Frontal cortex (tissue), 4 donors: Measurements from ENCODE around the gene NKAPD1. TPM values are rescaled to one million over a fixed set of nuclear protein-coding genes. Genes with fewer than 3 reads are reported as not detected.

ENCODE experiments used
- DNase-seq, 2 donors: peaks; one replicate each; pipeline ENCODE4 v3.0.0; 2012; ENCODE audit warnings: low spot score in 2 of 2
- FAIRE-seq: peaks from 2 replicates; lab custom pipeline; 2012; peaks lifted over from hg19 to GRCh38; lab: Jason Lieb, UNC
- small RNA-seq: library from RNA; depleted of rRNA; stranded (forward); fragments of <200 nt; gene quantifications from one replicate; pipeline ENCODE3, GENCODE V24; 2014
- total RNA-seq: library from RNA; depleted of rRNA; stranded (reverse); fragments of >200 nt; gene quantifications from one replicate; pipeline ENCODE4 v1.2.3, GENCODE V29; 2014
- donor health status: control.
- donor health status: control.
- donor health status: control.

NKAPD1 gene
- total RNA-seq, 1 donor from 2014 or later, result 46.9 TPM

DNA sequence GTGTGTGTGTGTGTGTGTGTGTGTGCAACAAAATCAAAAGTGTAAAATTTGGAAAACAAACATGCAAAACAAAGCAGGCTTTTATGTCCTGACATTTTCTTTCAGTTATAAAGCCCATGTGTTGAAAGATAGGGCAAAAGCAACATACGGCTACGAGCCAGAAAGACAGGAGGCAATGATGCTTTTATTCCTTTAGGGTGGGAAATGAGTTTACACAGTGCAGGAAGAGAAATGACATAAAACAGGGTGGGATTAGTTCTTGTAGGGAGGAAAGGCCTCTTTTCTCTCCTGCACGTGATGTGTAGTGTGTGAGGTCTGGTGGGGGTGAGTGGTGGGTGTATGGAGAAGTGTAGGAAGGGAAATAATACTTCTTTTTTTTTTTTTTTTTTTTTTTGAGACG is 60.4 kb downstream of the NKAPD1 start:
- no peak for DNase-seq
- FAIRE-seq, result no peak

Small RNAs within 50 kb of the gene (small RNA-seq; reads per million reads assigned to genes)
- not detected for gene AP000907.3
- gene RNU6-893P, result not detected

Other genes starting within 250 kb of the NKAPD1 start
- gene ALG9, start 202.7 kb upstream of the NKAPD1 start, total RNA-seq, result 83.2 TPM
- gene FDXACB1, start 195.1 kb upstream of the NKAPD1 start, total RNA-seq, result 10.2 TPM
- gene CFAP68, start 194.8 kb upstream of the NKAPD1 start, total RNA-seq, result 15.1 TPM
- gene CRYAB, start 162.5 kb upstream of the NKAPD1 start, total RNA-seq, result 6.5 TPM
- gene HSPB2, start 161.6 kb upstream of the NKAPD1 start, total RNA-seq, result 0.82 TPM
- gene C11orf52, start 155.4 kb upstream of the NKAPD1 start, total RNA-seq, result not detected
- gene DIXDC1, start 137.0 kb upstream of the NKAPD1 start, total RNA-seq, result 70.5 TPM
- 53.0 TPM for gene DLAT, start 48.9 kb upstream of the NKAPD1 start, total RNA-seq
- gene PIH1D2, start 282 bp upstream of the NKAPD1 start, total RNA-seq, result 2.9 TPM
- gene TIMM8B, start 12.5 kb downstream of the NKAPD1 start, total RNA-seq, result 51.0 TPM
- gene SDHD, start 12.6 kb downstream of the NKAPD1 start, total RNA-seq, result 73.8 TPM
- 0.82 TPM for gene IL18, start 89.8 kb downstream of the NKAPD1 start, total RNA-seq
- gene TEX12, start 93.1 kb downstream of the NKAPD1 start, total RNA-seq, result not detected
- gene BCO2, start 101.2 kb downstream of the NKAPD1 start, total RNA-seq, result 6.5 TPM
- 35.9 TPM for gene PTS, start 152.1 kb downstream of the NKAPD1 start, total RNA-seq
- not detected for gene PLET1, start 186.6 kb downstream of the NKAPD1 start, total RNA-seq